Panc1 (cell line): Measurements from ENCODE around the gene AP1B1. TPM values are rescaled to one million over a fixed set of nuclear protein-coding genes. Genes with fewer than 3 reads are reported as not detected.

Source experiments
- ATAC-seq: fragments of 200-7000 bp; cut with Tn5 transposase; 2 replicates; pipeline ENCODE4 v1.9.1; 2020; ENCODE audit warnings: mild to moderate bottlenecking, moderate library complexity
- Bru-seq: library from RNA; stranded (reverse); fragments of 400-500 nt; gene quantifications from one replicate; lab custom pipeline; 2021; lab: Mats Ljungman, UMichigan
- BruChase-seq, 2 experiments: library from RNA; stranded (reverse); fragments of 400-500 nt; gene quantifications; one replicate each; lab custom pipeline; 2021; lab: Mats Ljungman, UMichigan
- BruUV-seq: library from RNA; stranded (reverse); fragments of 400-500 nt; replicated peaks from 2 replicates; lab custom pipeline; 2021; lab: Mats Ljungman, UMichigan
- CTCF ChIA-PET: fragments of 300-600 bp; sonication (Branson Sonifier 250); formaldehyde crosslinking; loops from one replicate; lab custom pipeline; 2022; ENCODE audit warnings: antibody characterized with exemption; lab: Charles Lee
- POLR2A ChIA-PET: fragments of 300-600 bp; sonication (Branson Sonifier 250); formaldehyde crosslinking; loops from one replicate; lab custom pipeline; 2022; ENCODE audit warnings: antibody characterized with exemption; lab: Charles Lee
- DNase-seq: peaks from one replicate; pipeline ENCODE4 v3.0.0-alpha.2; 2010; ENCODE audit warnings: low read depth, low spot score
- H3K27ac ChIP-seq: 2 replicates; pipeline ENCODE4 v1.5.1; 2011; ENCODE audit warnings: mild to moderate bottlenecking, low read length, inconsistent platforms
- H3K27me3 ChIP-seq: fragments of 200-500 bp; sonication (Bioruptor generic); 2 replicates; pipeline ENCODE4 v1.6.0; 2014; ENCODE audit warnings: low read length, inconsistent platforms; ENCODE audit not compliant: control insufficient read depth, insufficient read depth
- H3K36me3 ChIP-seq: fragments of 200-500 bp; sonication (Bioruptor generic); 2 replicates; pipeline ENCODE4 v1.5.1; 2014; ENCODE audit warnings: inconsistent platforms, mild to moderate bottlenecking, low read length, moderate library complexity; ENCODE audit not compliant: control insufficient read depth, insufficient read depth
- H3K4me1 ChIP-seq: 2 replicates; pipeline ENCODE4 v1.5.1; 2011; ENCODE audit warnings: inconsistent platforms, mild to moderate bottlenecking, low read length, moderate library complexity; ENCODE audit not compliant: control insufficient read depth, insufficient read depth
- H3K4me3 ChIP-seq, 2 experiments: 2 replicates each; pipeline ENCODE4 v1.5.1; 2011 to 2012; ENCODE audit warnings: low read depth in 2 of 2, low read length in 2 of 2, mild to moderate bottlenecking in 2 of 2, inconsistent platforms in 1 of 2, moderate library complexity in 1 of 2
- H3K9me3 ChIP-seq: fragments of 200-500 bp; sonication (Bioruptor generic); 2 replicates; pipeline ENCODE4 v1.5.1; 2014; ENCODE audit warnings: low read depth, mild to moderate bottlenecking, inconsistent platforms, low read length, moderate library complexity; ENCODE audit not compliant: control insufficient read depth, insufficient read depth
- CTCF ChIP-seq: fragments of 450-650 bp; IDR thresholded peaks from 2 replicates; pipeline ENCODE4 v1.5.1; 2017; ENCODE audit warnings: mild to moderate bottlenecking
- POLR2AphosphoS5 ChIP-seq: IDR thresholded peaks from 2 replicates; pipeline ENCODE4 v1.6.1; 2012; ENCODE audit warnings: mild to moderate bottlenecking, low read depth, low read length, moderate library complexity
- REST ChIP-seq, 2 experiments: IDR thresholded peaks; 2 replicates each; pipeline ENCODE4 v1.6.1; 2011 to 2012; ENCODE audit warnings: low read depth in 2 of 2, control low read depth in 1 of 2, low read length in 1 of 2, mild to moderate bottlenecking in 1 of 2, moderate library complexity in 1 of 2; ENCODE audit not compliant: insufficient read depth in 1 of 2
- SIN3A ChIP-seq: IDR thresholded peaks from 2 replicates; pipeline ENCODE4 v1.6.1; 2012; ENCODE audit warnings: low read depth, mild to moderate bottlenecking, low read length, moderate library complexity, borderline replicate concordance; ENCODE audit not compliant: insufficient read depth
- TCF7L2 ChIP-seq: IDR thresholded peaks from 2 replicates; pipeline ENCODE4 v1.6.1; 2011; ENCODE audit warnings: mild to moderate bottlenecking, low read depth, low read length, inconsistent platforms
- in situ Hi-C: cut with HindIII; loops from 2 replicates; pipeline ENCODE4 v1.10.0; 2016; ENCODE audit warnings: low sequenced_read_pairs, low pct_unique_long_range_greater_than_20kb
- intact Hi-C: fragments of 100-400 bp; cut with micrococcal nuclease; formaldehyde crosslinking; loops from one replicate; pipeline ENCODE4 v1.10.0; 2022; ENCODE audit not compliant: unreplicated experiment
- long read RNA-seq: library from polyadenylated mRNA; unstranded; transcript quantifications from one replicate; pipeline ENCODE4 v2.0.0, GENCODE V29; 2021; ENCODE audit not compliant: unreplicated experiment
- polyA plus RNA-seq: library from polyadenylated mRNA; unstranded; fragments of >200 nt; gene quantifications from one replicate; pipeline ENCODE4 v1.2.1, GENCODE V29; 2012; ENCODE audit warnings: missing spikeins; ENCODE audit not compliant: insufficient read length
- total RNA-seq: library from RNA; stranded (reverse); gene quantifications from one replicate; pipeline ENCODE4 v1.2.1, GENCODE V29; 2021; ENCODE audit not compliant: unreplicated experiment

The AP1B1 gene
- total RNA-seq (48.6 TPM), Bru-seq, nascent RNA (percentile 51 among the genes with signal in this experiment), BruChase-seq, experiment 1, labeled RNA remaining after a 2-hour chase (percentile 50 among the genes with signal in this experiment), BruChase-seq, experiment 2, labeled RNA remaining after a 6-hour chase (percentile 58 among the genes with signal in this experiment)
- polyA plus RNA-seq = 52.9 TPM
- long read RNA-seq, full-length matches to known transcripts = 16 of 83 reads
- long read RNA-seq, partial matches to known transcripts = 43 of 83 reads
- long read RNA-seq, other reads (novel, unspliced or antisense) = 24 of 83 reads

- ChIA-PET CTCF (no interaction called here), POLR2A (no interaction called here)
- ATAC-seq (peak; percentile 98), DNase-seq (peak; percentile 58)
- peak within 1 kb of the TSS; percentile 78 to 90 for H3K4me3 ChIP-seq
- TSS peak; percentile 88 for BruUV-seq
- H3K9me3 ChIP-seq = no peaks in the 10 kb centered on the region
- TF ChIP-seq SIN3A (0 out of 2 replicates have a peak, but pooled peaks have one; percentile 35), CTCF (no peak), POLR2AphosphoS5 (peak; percentile 69)
- H3K36me3 ChIP-seq = no peaks in the 10 kb centered on the region; the same call in 1 of the 2 replicates
- H3K27me3 ChIP-seq = no peaks in the 10 kb centered on the region
- intact Hi-C loops (no loop called here), in situ Hi-C loops (no loop called here)
- peaks cover 12% of the 10 kb centered on the region for H3K4me1 ChIP-seq
- peak within 1 kb of the TSS; percentile 86 for H3K27ac ChIP-seq
Measured at GRCh38 chr22:29387921-29388758, at the start of gene AP1B1. Gene AP1B1, minus strand, starts transcription at chr22:29388570. Its CDS starts 21,327 bp downstream, at chr22:29367243.

- TF ChIP-seq POLR2AphosphoS5 (no peak), SIN3A (no peak)
- BruUV-seq = no TSS peak
- no peaks in the 10 kb centered on the region for H3K9me3 ChIP-seq
- no peak for DNase-seq
- no peak for ATAC-seq
- H3K36me3 ChIP-seq = no peaks in the 10 kb centered on the region
- H3K27ac ChIP-seq = no peak overlapping the region
- in situ Hi-C loops = no loop called here
- CTCF ChIA-PET = no interaction called here
- POLR2A ChIA-PET = no interaction called here
- H3K4me1 ChIP-seq = no peaks in the 10 kb centered on the region
- no peak overlapping the region for H3K4me3 ChIP-seq
- H3K27me3 ChIP-seq = no peaks in the 10 kb centered on the region
- intact Hi-C loops = no loop called here
Measured at GRCh38 chr22:29435236-29436136, 47.1 kb upstream of the AP1B1 start.

GRCh38 chr22:29434288-29434687 lies 45.9 kb upstream of the AP1B1 start:
- TF ChIP-seq POLR2AphosphoS5 (no peak), TCF7L2 (no peak), CTCF (no peak), SIN3A (no peak), REST (IDR thresholded peaks at IDR 0.05; ENCODE audit: insufficient read depth in 1 of 2, low read depth in 2 of 2, low read length in 1 of 2) (no peak)
- no TSS peak for BruUV-seq
- ChIA-PET CTCF (no interaction called here), POLR2A (no interaction called here)
- H3K9me3 ChIP-seq = no peaks in the 10 kb centered on the region
- no peaks in the 10 kb centered on the region for H3K36me3 ChIP-seq
- DNase-seq (no peak), ATAC-seq (no peak)
- no peak overlapping the region for H3K27ac ChIP-seq
- intact Hi-C loops = no loop called here
- no peaks in the 10 kb centered on the region for H3K4me1 ChIP-seq
- H3K27me3 ChIP-seq = no peaks in the 10 kb centered on the region
- H3K4me3 ChIP-seq = no peak overlapping the region
- in situ Hi-C loops = no loop called here
